ENCODE data around the gene TMOD1. TPM values are rescaled to one million over a fixed set of nuclear protein-coding genes. Genes with fewer than 3 reads are reported as not detected.

TMOD1 gene
- total RNA-seq, 2 experiments from 2014 or later: not detected

DNA sequence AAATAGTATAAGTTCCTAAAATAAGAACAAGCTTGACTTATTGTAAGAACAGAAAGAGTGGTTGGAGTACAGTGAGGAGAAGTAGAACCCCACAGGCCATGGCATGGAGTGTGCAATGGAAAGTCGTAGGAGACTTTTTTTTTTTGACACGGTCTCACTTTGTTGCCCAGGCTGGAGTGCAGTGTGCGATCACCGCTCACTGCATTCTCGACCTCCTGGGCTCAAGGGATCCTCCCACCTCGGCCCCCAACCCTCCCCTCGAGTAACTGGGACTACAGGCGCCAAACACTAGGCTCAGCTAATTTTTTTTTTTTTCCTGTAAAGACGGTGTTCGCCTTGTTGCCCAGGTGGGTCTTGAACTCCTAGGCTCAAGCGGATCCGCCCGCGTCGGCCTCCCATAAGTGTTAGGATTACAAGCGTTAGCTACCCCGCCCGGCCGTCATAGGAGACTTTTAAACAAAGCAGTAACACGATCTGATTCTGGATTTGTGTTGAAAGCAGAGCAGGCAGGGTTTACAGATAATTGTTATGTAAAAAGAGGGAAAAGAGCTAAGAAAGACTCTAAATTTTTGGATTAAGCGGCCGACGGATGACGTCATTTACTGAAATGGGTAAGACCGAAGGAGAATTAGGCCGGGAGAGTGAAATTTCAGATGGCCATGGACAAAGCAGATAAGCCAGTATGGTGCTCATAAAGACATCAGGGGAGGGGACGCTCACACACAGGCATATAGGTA is 130.9 kb downstream of the TMOD1 start:
- H3K9me3 ChIP-seq (ENCODE audit: low read length): no peaks in the 10 kb centered on the region
- peak overlapping the region; percentile 89 for H3K27ac ChIP-seq (ENCODE audit: low read depth, low read length, poor library complexity, severe bottlenecking)
- H3K9me2 ChIP-seq (ENCODE audit: insufficient read depth, low read length): no peaks in the 10 kb centered on the region
- TF ChIP-seq EZH2phosphoT487 (IDR thresholded peaks at IDR 0.05; ENCODE audit: borderline replicate concordance, low read depth, low read length) (no peak), CTCF (conservative IDR thresholded peaks at IDR 0.05; ENCODE audit: low read length) (no peak)
- TSS peak; percentile 91 for BruUV-seq (replicated peaks)
- H4K20me1 ChIP-seq (ENCODE audit: insufficient read depth, low read length): peaks cover 18% of the 10 kb centered on the region
- H2AFZ ChIP-seq (ENCODE audit: low read length): peak overlapping the region; percentile 82
- H3K4me2 ChIP-seq (ENCODE audit: low read length): peak overlapping the region; percentile 75
- CTCF ChIA-PET (ENCODE audit: unreplicated experiment): interaction anchor here (0.5 to 1.3 kb wide), 2 partner anchors 64 to 1065 kb away, joined by 3 to 4 read pairs; partner anchors contain the start of gene XPA
- DNase-seq (ENCODE audit: low spot score): no peak
- peak overlapping the region; percentile 97 for H3K4me3 ChIP-seq (ENCODE audit: low read depth, low read length, poor library complexity, severe bottlenecking)
- POLR2A ChIA-PET: interaction anchor here (0.5 to 2.8 kb wide), 14 partner anchors 10 to 779 kb away, joined by 3 to 22 read pairs (median 4); partner anchors contain the start of gene XPA
- H3K79me2 ChIP-seq (ENCODE audit: insufficient read depth, low read depth, low read length): peaks cover 86% of the 10 kb centered on the region
- peaks cover 31% of the 10 kb centered on the region for H3K36me3 ChIP-seq (ENCODE audit: insufficient read depth, low read length)
- intact Hi-C loops (cut with micrococcal nuclease; ENCODE audit: unreplicated experiment): loop anchor here (2.0 to 10.0 kb wide), 4 partner anchors 64 to 1755 kb away; partner anchors contain the start of genes ERCC6L2, XPA, ZNF367 and ZNF510
- H3K4me1 ChIP-seq (ENCODE audit: insufficient read depth, low read length, poor library complexity, severe bottlenecking): peaks cover 35% of the 10 kb centered on the region

- Histone ChIP-seq H3K36me3 (ENCODE audit: insufficient read depth, low read length) (peaks cover 35% of the 10 kb centered on the region), H3K9me2 (ENCODE audit: insufficient read depth, low read length) (no peaks in the 10 kb centered on the region), H4K20me1 (ENCODE audit: insufficient read depth, low read length) (peaks cover 26% of the 10 kb centered on the region), H3K79me2 (ENCODE audit: insufficient read depth, low read depth, low read length) (peaks cover 90% of the 10 kb centered on the region), H2AFZ (ENCODE audit: low read length) (peak within 1 kb of the TSS; percentile 82), H3K4me2 (ENCODE audit: low read length) (peak within 1 kb of the TSS; percentile 75), H3K4me3 (ENCODE audit: low read depth, low read length, poor library complexity, severe bottlenecking) (peak within 1 kb of the TSS; percentile 97), H3K4me1 (ENCODE audit: insufficient read depth, low read length, poor library complexity, severe bottlenecking) (peaks cover 41% of the 10 kb centered on the region), H3K9me3 (ENCODE audit: low read length) (no peaks in the 10 kb centered on the region), H3K27ac (ENCODE audit: low read depth, low read length, poor library complexity, severe bottlenecking) (peak within 1 kb of the TSS; percentile 89)
- BruUV-seq (replicated peaks): no TSS peak
- peak; percentile 99 for DNase-seq (ENCODE audit: low spot score)
- TF ChIP-seq EZH2phosphoT487 (IDR thresholded peaks at IDR 0.05; ENCODE audit: borderline replicate concordance, low read depth, low read length) (no peak), CTCF (conservative IDR thresholded peaks at IDR 0.05; ENCODE audit: low read length) (no peak)
- intact Hi-C loops (cut with micrococcal nuclease; ENCODE audit: unreplicated experiment): loop anchor here (1.0 to 10.0 kb wide), 5 partner anchors 64 to 1756 kb away; partner anchors contain the start of genes ERCC6L2, TBC1D2, XPA and ZNF367
- ChIA-PET POLR2A (interaction anchor here (0.5 to 2.8 kb wide), 19 partner anchors 9 to 780 kb away, joined by 3 to 22 read pairs (median 4); partner anchors contain the start of genes XPA and ZNF782), CTCF (ENCODE audit: unreplicated experiment) (interaction anchor here (0.6 to 1.3 kb wide), 6 partner anchors 12 to 795 kb away, joined by 3 to 7 read pairs (median 4); partner anchors contain the start of gene XPA)
Observed at GRCh38 chr9:97632985-97633858, 131.8 kb downstream of the TMOD1 start, which contains the start of the genes NCBP1 and TSTD2. TSS of gene NCBP1 (plus strand) at chr9:97633821. CDS start at chr9:97633882, 61 bp downstream. TSS of gene TSTD2 (minus strand) at chr9:97633368. CDS start at chr9:97627562, 5,806 bp downstream.

Data from OCI-LY7 (cell line).